Left lung (tissue), 10 donors: ENCODE data around the gene ANKRD39. TPM values are rescaled to one million over a fixed set of nuclear protein-coding genes. Genes with fewer than 3 reads are reported as not detected.
"Not testable (repeated sequence)": the region's sequence is repeated elsewhere in the genome, so short reads cannot be mapped to it uniquely, and the experiment has no call there.

Experiments used
- ATAC-seq: fragments of 200-7000 bp; cut with Tn5 transposase; one replicate; pipeline ENCODE4 v1.9.1; 2020; ENCODE audit warnings: moderate library complexity
- DNase-seq, 4 donors: peaks; one replicate each; pipeline ENCODE4 v3.0.0-alpha.2; 2013 to 2020
- H3K27ac ChIP-seq, 2 donors: fragments of 200-600 bp; sonication (generic) in 1 of 2; one replicate each; pipeline versions ENCODE4 v1.5.0 to v1.8.0; 2020 to 2021
- H3K27me3 ChIP-seq, 2 donors: fragments of 200-600 bp; sonication (generic) in 1 of 2; one replicate each; pipeline versions ENCODE4 v1.5.0 to v1.8.0; 2020 to 2021
- H3K36me3 ChIP-seq, 2 donors: fragments of 200-600 bp; sonication (generic) in 1 of 2; one replicate each; pipeline versions ENCODE4 v1.5.0 to v1.8.0; 2020 to 2021
- H3K4me1 ChIP-seq, 2 donors: fragments of 200-600 bp; one replicate each; pipeline ENCODE4 v1.8.0; 2021
- H3K4me3 ChIP-seq, 2 donors: fragments of 200-600 bp; sonication (generic) in 1 of 2; one replicate each; pipeline versions ENCODE4 v1.5.0 to v1.8.0; 2020 to 2021; ENCODE audit warnings: mild to moderate bottlenecking in 1 of 2
- H3K9me3 ChIP-seq, 2 donors: fragments of 200-600 bp; sonication (generic) in 1 of 2; one replicate each; pipeline versions ENCODE4 v1.5.0 to v1.8.0; 2020 to 2021
- CTCF ChIP-seq, 2 donors: fragments of 200-600 bp; sonication (generic) in 1 of 2; IDR thresholded peaks; one replicate each; pipeline versions ENCODE4 v1.5.0 to v1.8.0; 2021; ENCODE audit warnings: antibody characterized with exemption in 2 of 2
- intact Hi-C, 2 donors: fragments of 100-400 bp; cut with DNase I; formaldehyde crosslinking; loops; one replicate each; pipeline versions ENCODE4 v1.11.2 to v1.14.2; 2022
- polyA plus RNA-seq, 6 donors: library from polyadenylated mRNA; unstranded; fragments of 120-200 nt; gene quantifications; one replicate each; pipeline ENCODE4 v1.2.1, GENCODE V29; 2013; ENCODE audit not compliant: insufficient read length in 6 of 6
- total RNA-seq, 2 donors: library from RNA; stranded (reverse); fragmentation: NEBNext Ultra II Directional; extraction: Animal tissue kit (Norgen Biotek cat#: 25700); gene quantifications; one replicate each; pipeline ENCODE4 v1.2.1, GENCODE V29; 2021
- donor health status: DM: no; HTN: yes; CAD: no.
- donor health status: DM: no; HTN: no; CAD: no.

The ANKRD39 gene
- total and polyA plus RNA-seq, 8 donors = 7.9 to 11.9 (median 10.4) TPM

DNA sequence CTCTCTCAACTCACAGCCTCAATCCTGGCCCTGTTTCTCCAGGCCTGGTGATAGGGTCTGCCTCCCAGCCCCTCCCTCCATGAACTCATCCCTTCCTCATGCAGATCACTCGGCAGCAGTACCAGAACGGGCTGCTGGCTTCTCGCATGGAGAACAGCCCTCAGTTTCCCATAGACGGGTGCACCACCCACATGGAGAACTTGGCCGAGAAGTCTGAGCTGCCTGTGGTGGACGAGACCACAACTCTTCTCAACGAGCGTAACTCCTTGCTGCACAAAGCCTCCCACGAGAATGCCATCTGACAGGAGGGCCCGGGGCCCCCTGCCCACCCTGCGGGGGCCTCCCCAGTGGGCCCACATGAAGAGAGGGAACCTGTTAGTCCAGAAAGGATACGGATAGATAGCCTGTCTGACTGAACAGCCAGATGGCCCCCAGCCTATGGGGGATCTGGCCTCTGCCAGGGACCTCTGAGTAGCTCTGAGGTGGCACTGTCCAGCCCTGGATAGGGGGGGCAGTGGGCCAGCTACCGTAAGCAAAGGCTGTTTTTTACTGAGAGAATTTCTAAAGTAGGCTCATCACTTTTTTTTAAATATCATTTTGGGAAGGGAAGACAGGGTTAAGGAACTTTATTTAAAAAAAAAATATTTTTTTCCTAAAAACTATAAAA, 48.5 kb downstream of the ANKRD39 start:
- Histone ChIP-seq H3K27me3 (no peaks in the 10 kb centered on the region), H3K9me3 (no peaks in the 10 kb centered on the region), H3K4me3 (no peak overlapping the region), H3K4me1 (no peaks in the 10 kb centered on the region), H3K36me3 (peaks cover 0 to 21% of the 10 kb centered on the region in 2 donors), H3K27ac (no peak overlapping the region)
- intact Hi-C loops = no loop called here
- peak in 1 of 4 donors; percentile 49 for DNase-seq
- no peak for TF ChIP-seq CTCF (IDR thresholded peaks at IDR 0.05)
- ATAC-seq = no peak

- Histone ChIP-seq H3K27me3 (no peaks in the 10 kb centered on the region), H3K4me1 (no peaks in the 10 kb centered on the region), H3K9me3 (no peaks in the 10 kb centered on the region), H3K27ac (no peak overlapping the region), H3K4me3 (no peak overlapping the region), H3K36me3 (peaks cover 0 to 21% of the 10 kb centered on the region in 2 donors)
- no peak for TF ChIP-seq CTCF (IDR thresholded peaks at IDR 0.05)
- peak in 1 of 4 donors; percentile 39 for DNase-seq
- ATAC-seq = no peak
- intact Hi-C loops = no loop called here
Observed at GRCh38 chr2:96808176-96808837, 49.5 kb downstream of the ANKRD39 start.

DNA sequence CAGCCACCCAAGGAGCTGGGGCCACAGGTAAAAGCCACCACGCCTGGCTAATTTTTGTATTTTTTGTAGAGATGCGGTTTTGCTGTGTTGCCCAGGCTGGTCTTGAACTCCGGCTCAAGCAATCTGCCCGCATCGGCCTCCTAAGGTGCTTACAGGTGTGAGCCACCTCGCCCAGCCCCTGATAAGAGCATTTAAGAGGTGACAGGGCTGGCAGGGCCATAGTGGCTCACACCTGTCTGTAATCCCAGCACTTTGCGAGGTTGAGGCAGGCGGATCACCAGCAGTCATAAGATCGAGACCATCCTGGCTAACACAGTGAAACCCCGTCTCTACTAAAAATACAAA, 50.7 kb downstream of the ANKRD39 start:
- ATAC-seq (no peak), DNase-seq (peak in 1 of 4 donors; percentile 29)
- H3K27ac ChIP-seq = peak overlapping the region in 1 of 2 donors; percentile 33
- H3K4me3 ChIP-seq = no peak overlapping the region
- H3K27me3 ChIP-seq = no peaks in the 10 kb centered on the region
- no peak for TF ChIP-seq CTCF (IDR thresholded peaks at IDR 0.05)
- intact Hi-C loops = no loop called here
- peaks cover 0 to 21% of the 10 kb centered on the region in 2 donors for H3K36me3 ChIP-seq
- no peaks in the 10 kb centered on the region for H3K9me3 ChIP-seq
- H3K4me1 ChIP-seq = no peaks in the 10 kb centered on the region

DNA sequence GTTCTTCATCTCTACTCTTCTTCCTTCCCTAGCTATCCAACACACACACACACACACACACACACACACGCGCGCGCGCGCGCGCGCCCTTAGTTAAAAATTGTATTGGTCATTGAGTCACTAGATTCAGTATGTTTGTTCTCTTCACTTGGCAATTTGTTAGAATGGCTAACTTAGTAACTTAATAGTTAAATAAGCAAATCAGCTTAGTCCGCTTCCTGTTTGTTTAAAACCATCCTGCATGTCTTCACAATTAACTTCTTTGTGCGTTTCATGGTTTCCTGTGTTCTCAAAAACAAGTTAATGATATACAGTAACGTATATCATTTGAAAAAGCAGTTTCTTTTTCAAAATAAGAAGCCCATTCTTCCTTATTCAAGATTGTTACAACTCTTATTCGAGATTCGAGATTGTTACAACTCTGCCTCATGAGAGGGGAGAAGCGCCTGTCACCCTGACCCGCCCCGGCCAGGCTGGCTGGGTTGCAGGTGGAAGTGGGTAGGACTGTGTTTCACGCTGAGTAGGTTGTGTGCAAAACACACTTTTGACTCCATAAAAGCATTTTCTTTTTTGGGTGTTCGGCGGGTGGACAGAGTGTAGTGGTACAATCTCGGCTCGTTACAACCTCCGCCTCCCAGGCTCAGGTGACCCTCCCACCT, 51.2 kb downstream of the ANKRD39 start:
- Histone ChIP-seq H3K9me3 (no peaks in the 10 kb centered on the region), H3K4me1 (no peaks in the 10 kb centered on the region), H3K36me3 (peaks cover 0 to 21% of the 10 kb centered on the region in 2 donors), H3K27ac (peak overlapping the region in 1 of 2 donors; percentile 33), H3K27me3 (no peaks in the 10 kb centered on the region), H3K4me3 (no peak overlapping the region)
- DNase-seq (peak in 1 of 4 donors; percentile 63), ATAC-seq (no peak)
- intact Hi-C loops = no loop called here
- TF ChIP-seq CTCF (IDR thresholded peaks at IDR 0.05) = no peak

DNA sequence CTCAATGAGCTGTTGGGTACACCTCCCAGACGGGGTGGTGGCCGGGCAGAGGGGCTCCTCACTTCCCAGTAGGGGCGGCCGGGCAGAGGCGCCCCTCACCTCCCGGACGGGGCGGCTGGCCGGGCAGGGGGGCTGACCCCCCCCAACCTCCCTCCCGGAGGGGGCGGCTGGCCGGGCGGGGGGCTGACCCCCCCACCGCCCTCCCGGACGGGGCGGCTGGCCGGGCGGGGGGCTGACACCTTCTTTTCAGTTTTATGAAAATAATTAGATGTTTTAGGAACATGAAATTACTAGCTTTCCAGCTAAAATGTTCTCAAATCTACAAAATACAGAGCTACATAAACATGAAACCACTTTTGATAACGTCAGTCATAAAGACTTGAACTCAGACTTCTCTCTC, 51.9 kb downstream of the ANKRD39 start:
- H3K27ac ChIP-seq, H3K4me1 ChIP-seq, ATAC-seq, H3K27me3 ChIP-seq, H3K9me3 ChIP-seq, H3K4me3 ChIP-seq, intact Hi-C loops: not testable (repeated sequence)
- peaks cover 0 to 21% of the 10 kb centered on the region in 2 donors for H3K36me3 ChIP-seq
- DNase-seq = peak in 1 of 4 donors; percentile 10
